ENCODE results near the gene SUN2.

Gene SUN2

GRCh38 chr22:38795569-38795968, 39.8 kb upstream of the SUN2 start:
- no peak for DNase-seq (ENCODE audit: low read depth)
- no peak for TF ChIP-seq CTCF (IDR thresholded peaks at IDR 0.05; ENCODE audit: low read depth, low read length, missing control alignments)
- H3K4me3 ChIP-seq (ENCODE audit: low read depth, low read length), result no peak overlapping the region

- no peak for TF ChIP-seq CTCF (IDR thresholded peaks at IDR 0.05; ENCODE audit: low read depth, low read length, missing control alignments)
- peak; percentile 97 for DNase-seq (ENCODE audit: low read depth)
- H3K4me3 ChIP-seq (ENCODE audit: low read depth, low read length), result peak within 1 kb of the TSS; percentile 84
These were observed 38.1 kb upstream of the SUN2 start, which contains the start of gene DNAL4 for GRCh38 chr22:38793721-38794466. DNAL4 (minus strand) TSS chr22:38794143; CDS start chr22:38782731, 11,412 bp downstream.

- no peak for DNase-seq (ENCODE audit: low read depth)
- no peak for TF ChIP-seq CTCF (IDR thresholded peaks at IDR 0.05; ENCODE audit: low read depth, low read length, missing control alignments)
- H3K4me3 ChIP-seq (ENCODE audit: low read depth, low read length), result peak overlapping the region; percentile 84
These were observed 37.5 kb upstream of the SUN2 start for GRCh38 chr22:38793317-38793716.

- H3K4me3 ChIP-seq (ENCODE audit: low read depth, low read length), result peak overlapping the region; percentile 84; the same call in 1 of the 2 replicates
- no peak for DNase-seq (ENCODE audit: low read depth)
- TF ChIP-seq CTCF (IDR thresholded peaks at IDR 0.05; ENCODE audit: low read depth, low read length, missing control alignments), result no peak
These were observed 37.0 kb upstream of the SUN2 start for GRCh38 chr22:38792833-38793232.

GRCh38 chr22:38789606-38790005, 33.8 kb upstream of the SUN2 start:
- TF ChIP-seq CTCF (IDR thresholded peaks at IDR 0.05; ENCODE audit: low read depth, low read length, missing control alignments), result no peak
- DNase-seq (ENCODE audit: low read depth), result no peak
- H3K4me3 ChIP-seq (ENCODE audit: low read depth, low read length), result no peak overlapping the region

GRCh38 chr22:38788846-38789245, 33.0 kb upstream of the SUN2 start:
- no peak for TF ChIP-seq CTCF (IDR thresholded peaks at IDR 0.05; ENCODE audit: low read depth, low read length, missing control alignments)
- H3K4me3 ChIP-seq (ENCODE audit: low read depth, low read length), result no peak overlapping the region
- no peak for DNase-seq (ENCODE audit: low read depth)
